ENCODE results near the gene PRKD3.
A peak's percentile ranks its signal among the peaks of the same experiment; 100 is the strongest.

PRKD3 gene

GRCh38 chr2:37342591-37343220 is 18.1 kb upstream of the PRKD3 start:
- DNase-seq: no peak

- no peak for DNase-seq
These were observed 16.0 kb upstream of the PRKD3 start for GRCh38 chr2:37340637-37341036.

- DNase-seq: no peak
These were observed 14.3 kb upstream of the PRKD3 start for GRCh38 chr2:37338933-37339332.

GRCh38 chr2:37337620-37338280 is 13.1 kb upstream of the PRKD3 start:
- DNase-seq: no peak

- DNase-seq: no peak
These were observed 11.0 kb upstream of the PRKD3 start for GRCh38 chr2:37335604-37336003.

GRCh38 chr2:37333256-37333655 is 8.6 kb upstream of the PRKD3 start:
- no peak for DNase-seq

GRCh38 chr2:37332560-37332959 is 7.9 kb upstream of the PRKD3 start:
- DNase-seq: no peak

GRCh38 chr2:37330681-37331080 is 6.0 kb upstream of the PRKD3 start:
- no peak for DNase-seq

GRCh38 chr2:37326866-37327634 is 2.4 kb upstream of the PRKD3 start:
- no peak for DNase-seq

- DNase-seq: no peak
These were observed 1.7 kb upstream of the PRKD3 start for GRCh38 chr2:37326285-37326684.

- no peak for DNase-seq
These were observed 1.0 kb upstream of the PRKD3 start for GRCh38 chr2:37325625-37326071.

GRCh38 chr2:37324536-37324785 is 172 bp downstream of the PRKD3 start:
- no peak for DNase-seq

- peak; percentile 22 for DNase-seq
These were observed 675 bp downstream of the PRKD3 start for GRCh38 chr2:37323781-37324535.

GRCh38 chr2:37323176-37323780 is 1.4 kb downstream of the PRKD3 start:
- no peak for DNase-seq

GRCh38 chr2:37322368-37322767 is 2.3 kb downstream of the PRKD3 start:
- no peak for DNase-seq

- DNase-seq: no peak
These were observed 3.5 kb downstream of the PRKD3 start for GRCh38 chr2:37321029-37321682.

GRCh38 chr2:37319754-37320609 is 4.7 kb downstream of the PRKD3 start:
- no peak for DNase-seq

- DNase-seq: no peak
These were observed 6.2 kb downstream of the PRKD3 start for GRCh38 chr2:37318401-37318800.

GRCh38 chr2:37317746-37318145 is 6.9 kb downstream of the PRKD3 start:
- no peak for DNase-seq

- no peak for DNase-seq
These were observed 8.5 kb downstream of the PRKD3 start for GRCh38 chr2:37316181-37316580.

- no peak for DNase-seq
These were observed 9.3 kb downstream of the PRKD3 start for GRCh38 chr2:37315364-37315763.

GRCh38 chr2:37307500-37307899 is 17.1 kb downstream of the PRKD3 start:
- DNase-seq: no peak
